HL-60 (cell line): ENCODE measurements around the gene AMZ1.

Experiments used
- CTCF ChIP-seq: IDR thresholded peaks from one replicate; pipeline ENCODE4 v1.5.1; 2011; ENCODE audit warnings: low read length, control low read depth, inconsistent platforms; ENCODE audit not compliant: insufficient read depth
- GABPA ChIP-seq: IDR thresholded peaks from 2 replicates; pipeline ENCODE4 v1.6.1; 2012; ENCODE audit warnings: low read depth
- POLR2AphosphoS5 ChIP-seq: IDR thresholded peaks from 2 replicates; pipeline ENCODE4 v1.6.1; 2012; ENCODE audit warnings: low read depth

- TF ChIP-seq CTCF (no peak), POLR2AphosphoS5 (no peak), GABPA (no peak)
Measured at GRCh38 chr7:2661096-2661449, 26.9 kb upstream of the AMZ1 start.
